GM19351 (cell line): ENCODE measurements around the gene INF2.

Experiments used
- ATAC-seq: cut with Tn5 transposase; IDR thresholded peaks from one replicate; pipeline ENCODE4 v1.9.1; 2021; ENCODE audit warnings: mild to moderate bottlenecking, moderate library complexity; ENCODE audit not compliant: unreplicated experiment

Gene INF2

DNA sequence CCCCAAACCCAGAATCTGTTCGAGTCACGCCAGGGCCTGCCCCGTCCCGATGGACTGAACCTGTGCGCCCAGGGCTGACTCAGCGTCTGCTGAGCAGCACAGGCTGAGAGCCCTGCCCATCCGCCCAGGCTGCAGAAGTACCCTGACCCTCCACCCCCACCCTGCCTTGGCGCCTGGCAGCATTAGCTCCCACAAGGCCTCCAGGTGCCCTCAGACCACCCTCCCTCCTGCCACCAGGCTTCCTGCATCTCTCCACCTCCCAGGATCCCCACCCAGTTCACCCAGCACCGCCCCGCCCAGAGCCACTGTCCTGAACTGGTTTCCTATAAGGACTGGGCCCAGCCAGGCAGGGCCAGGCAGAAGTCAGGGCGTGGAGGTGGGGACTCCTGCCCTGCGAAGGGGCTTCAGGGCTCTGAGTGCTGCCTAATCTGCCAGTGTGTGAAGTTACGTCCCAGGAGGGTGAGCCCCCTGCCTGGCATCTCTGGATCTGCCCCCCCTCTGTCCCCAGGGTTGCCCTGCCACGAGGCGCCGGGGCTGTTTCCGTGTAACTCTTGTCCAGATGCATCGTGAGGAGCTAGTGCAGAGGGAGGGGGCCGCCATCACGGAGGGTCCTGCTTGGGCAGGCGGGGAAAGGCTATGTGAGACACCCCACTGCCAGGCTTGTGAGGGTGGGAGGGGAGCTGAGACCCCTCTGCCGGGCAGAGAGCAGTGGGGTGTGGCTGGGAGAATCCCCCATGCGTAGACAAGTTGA is 43.7 kb downstream of the INF2 start:
- no peak for ATAC-seq

DNA sequence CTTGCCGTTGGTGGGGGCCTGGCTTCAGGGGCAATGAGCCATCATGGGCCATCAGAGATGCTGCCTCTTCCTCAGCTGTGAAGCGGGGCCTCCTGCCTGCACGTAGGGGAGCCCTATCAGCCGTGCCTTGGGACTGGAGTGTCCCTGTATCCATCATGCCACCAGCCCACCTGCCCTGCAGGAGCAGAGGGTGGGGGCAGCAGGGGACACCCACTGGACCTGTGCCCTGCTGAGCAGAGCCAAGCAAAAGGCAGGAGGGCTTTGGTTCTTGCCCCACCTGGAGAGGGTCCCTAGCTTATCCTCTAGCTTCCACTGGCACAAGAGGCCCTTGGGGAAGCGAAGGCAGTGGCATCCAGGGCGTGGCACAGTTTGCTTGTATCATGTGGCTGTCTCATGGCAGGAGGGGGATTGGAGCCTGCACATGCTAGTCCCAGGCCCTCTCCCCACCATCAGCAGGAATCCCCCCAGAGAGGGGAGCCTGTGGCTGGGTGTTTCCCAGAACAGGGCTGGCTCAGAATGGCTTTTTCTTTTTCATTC is 44.7 kb downstream of the INF2 start:
- ATAC-seq: no peak

DNA sequence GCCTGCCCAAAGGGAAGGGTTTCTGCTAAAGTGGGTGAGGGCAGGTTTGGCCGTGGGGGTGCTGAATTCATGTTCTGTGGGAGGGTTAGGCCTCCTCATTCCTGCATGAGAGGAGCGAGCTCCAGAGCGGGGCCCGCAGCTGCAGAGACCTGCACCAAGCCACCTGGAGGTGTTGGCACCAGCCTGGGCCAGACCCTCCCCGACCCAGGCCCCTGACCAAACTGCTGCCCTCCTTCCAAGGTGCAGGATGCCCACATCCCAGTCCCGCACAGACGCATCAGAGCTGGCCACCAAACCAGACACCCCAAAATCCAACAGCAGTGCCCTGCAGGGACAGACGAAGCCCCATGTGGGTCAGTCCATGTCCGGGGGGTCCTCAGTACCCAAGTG is 45.2 kb downstream of the INF2 start:
- ATAC-seq: no peak

DNA sequence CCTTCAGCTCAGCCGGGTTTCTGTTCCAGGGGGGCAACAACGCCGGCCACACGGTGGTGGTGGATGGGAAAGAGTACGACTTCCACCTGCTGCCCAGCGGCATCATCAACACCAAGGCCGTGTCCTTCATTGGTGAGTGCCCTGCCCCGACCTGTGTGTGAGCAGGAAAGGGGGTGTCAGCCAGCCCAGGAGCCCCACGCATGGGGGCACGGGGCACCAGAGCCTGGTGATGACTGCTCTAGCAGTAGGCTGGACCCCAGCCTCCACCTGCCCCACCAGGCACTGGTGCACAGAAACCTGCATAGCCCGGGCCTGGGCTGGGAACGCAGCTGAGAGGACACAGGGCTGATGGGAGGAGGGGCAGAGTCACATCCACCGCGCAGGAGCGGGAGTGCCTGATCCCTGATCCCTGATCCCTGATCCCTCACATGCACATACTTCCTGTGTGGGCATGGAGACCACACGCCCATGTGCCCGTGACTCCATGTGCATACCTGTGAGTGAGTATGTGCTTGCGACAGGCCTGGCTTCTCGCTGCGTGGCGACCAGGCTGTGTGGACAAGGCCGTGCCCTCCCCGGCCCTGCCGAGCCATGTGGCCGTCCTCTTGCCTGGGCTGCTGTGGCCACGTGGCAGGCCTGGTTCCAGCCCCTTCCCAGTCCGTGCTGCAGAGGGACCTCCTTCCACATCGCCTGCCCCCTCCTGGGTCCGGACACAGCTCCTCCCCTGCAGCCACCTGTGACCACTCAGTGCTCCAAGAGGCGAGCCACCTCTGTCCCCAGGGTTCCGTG is 45.8 kb downstream of the INF2 start:
- ATAC-seq: no peak

DNA sequence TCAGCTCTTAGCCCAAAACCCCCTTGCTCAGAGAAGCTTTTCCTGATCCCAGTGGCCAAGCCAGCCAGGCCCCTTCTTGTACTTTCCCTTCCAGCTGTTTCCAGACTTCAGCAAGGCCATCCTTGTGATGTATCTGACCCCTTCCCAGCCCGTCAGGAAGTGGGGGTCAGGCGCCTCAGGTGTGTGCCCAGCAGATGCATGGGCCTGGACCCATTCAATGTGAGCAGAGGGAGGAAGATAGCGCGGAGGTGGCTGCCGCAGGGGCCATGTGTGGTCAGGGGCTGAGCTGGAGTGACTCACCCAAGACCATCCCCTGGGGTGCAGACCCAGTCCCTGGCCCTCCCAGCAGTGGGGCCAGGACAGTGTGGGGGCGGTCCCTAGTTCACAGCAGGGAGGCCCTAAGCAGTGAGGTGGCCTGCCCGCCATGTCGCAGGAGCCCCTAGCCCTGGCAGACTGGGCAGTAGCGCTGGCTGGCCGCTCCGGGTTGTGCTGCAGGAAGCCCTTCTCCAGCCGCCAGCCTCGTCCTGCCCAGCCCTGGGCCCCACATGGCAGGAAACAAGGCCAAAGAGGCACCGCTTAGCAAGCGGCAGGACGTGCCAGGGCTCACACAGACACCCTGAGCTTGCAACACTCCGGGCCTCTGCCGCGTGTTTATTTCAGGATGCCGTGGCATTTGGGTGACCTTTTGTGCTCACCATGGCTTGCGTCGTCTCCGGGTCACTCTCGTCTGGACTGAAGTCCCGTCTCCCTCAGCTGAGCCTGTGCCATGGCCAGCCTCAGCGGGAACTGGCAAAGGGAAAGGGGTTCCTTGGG is 46.6 kb downstream of the INF2 start:
- no peak for ATAC-seq

DNA sequence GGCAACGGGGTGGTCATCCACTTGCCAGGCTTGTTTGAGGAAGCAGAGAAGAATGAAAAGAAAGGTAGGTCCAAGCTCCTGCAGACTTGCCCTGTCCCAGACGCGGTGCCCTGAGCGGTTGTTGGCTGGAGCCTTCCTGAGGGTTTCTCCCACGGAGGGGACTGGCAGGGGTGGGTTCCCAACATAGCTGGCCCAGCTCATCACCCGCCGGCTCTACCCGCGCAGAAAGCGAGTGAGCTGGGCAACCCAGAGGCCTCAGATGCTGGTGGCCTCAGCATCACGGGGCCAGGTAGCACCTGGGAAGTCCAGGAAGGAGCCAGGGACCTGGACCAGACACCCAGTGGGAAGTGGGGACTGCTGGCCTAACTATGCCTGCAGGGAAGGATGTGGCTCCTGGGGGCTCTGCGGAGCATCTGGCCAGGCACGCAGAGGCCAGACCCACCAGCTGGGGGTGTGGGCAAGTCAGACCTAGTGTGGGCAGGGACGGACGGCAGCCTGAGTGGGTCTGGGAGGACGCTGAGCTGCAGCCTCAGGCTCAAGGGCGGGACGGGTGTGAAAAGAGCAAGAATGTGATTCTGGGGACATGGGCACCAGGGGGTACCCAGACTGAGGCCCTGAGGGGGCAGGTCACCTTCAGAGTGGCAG is 49.1 kb downstream of the INF2 start:
- ATAC-seq: no peak

DNA sequence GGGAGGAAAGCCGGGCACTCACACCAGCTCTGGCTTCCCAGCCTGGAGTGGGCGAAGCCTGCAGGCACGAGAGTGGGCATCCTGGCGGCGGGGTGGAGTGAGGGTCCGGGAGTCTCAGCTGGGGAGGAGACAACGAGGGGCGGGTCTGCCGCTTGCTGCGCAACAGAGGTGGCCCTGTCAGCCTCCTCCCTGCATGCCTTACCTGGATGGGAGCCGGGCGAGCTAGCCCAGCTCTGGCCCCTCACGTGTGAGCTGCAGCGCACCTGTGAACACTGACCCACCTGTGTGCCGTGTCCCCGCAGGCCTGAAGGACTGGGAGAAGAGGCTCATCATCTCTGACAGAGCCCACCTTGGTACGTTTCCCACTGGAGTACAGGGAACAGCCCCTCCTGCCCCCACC is 49.6 kb downstream of the INF2 start:
- no peak for ATAC-seq

DNA sequence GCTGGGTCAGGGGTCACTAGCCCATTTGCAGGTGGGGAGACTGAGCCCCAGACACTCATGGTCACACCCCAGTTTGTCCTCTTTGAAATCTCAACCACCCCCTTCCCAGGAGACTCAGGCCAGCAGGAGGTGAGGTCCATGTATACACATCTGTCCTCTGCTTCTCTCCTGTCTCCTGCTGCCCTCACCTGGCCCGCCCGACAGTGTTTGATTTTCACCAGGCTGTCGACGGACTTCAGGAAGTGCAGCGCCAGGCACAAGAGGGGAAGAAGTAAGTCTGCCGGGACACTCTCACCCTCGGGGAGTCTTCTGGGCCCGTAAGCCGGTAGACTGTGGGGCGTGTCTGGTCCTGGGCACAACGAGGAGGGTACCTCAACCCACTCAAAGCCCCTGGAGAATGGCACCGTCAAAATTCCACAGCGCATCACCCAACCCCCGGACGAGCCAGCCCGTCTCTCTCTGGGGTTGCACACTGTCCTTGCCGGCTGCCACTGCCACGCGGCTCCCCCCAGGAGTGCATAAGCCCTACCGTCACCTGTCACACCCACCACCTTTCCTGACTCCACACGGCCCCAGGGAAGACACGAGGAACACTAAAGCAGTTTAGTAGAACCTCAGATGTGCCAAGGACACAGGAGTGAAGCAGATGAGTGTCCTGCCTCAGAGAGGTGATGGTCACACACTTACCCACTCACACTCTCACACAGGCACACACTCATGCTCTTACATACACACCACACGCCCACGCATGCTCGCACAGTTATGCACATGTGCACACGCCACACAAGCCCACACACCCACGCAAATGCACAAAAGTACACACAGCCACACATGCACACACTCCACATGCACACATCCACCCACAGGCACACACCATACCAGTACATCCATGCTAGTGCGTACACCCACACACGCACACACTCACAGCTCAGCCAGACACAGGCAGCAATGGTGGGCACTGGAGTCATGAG is 50.4 kb downstream of the INF2 start:
- no peak for ATAC-seq

DNA sequence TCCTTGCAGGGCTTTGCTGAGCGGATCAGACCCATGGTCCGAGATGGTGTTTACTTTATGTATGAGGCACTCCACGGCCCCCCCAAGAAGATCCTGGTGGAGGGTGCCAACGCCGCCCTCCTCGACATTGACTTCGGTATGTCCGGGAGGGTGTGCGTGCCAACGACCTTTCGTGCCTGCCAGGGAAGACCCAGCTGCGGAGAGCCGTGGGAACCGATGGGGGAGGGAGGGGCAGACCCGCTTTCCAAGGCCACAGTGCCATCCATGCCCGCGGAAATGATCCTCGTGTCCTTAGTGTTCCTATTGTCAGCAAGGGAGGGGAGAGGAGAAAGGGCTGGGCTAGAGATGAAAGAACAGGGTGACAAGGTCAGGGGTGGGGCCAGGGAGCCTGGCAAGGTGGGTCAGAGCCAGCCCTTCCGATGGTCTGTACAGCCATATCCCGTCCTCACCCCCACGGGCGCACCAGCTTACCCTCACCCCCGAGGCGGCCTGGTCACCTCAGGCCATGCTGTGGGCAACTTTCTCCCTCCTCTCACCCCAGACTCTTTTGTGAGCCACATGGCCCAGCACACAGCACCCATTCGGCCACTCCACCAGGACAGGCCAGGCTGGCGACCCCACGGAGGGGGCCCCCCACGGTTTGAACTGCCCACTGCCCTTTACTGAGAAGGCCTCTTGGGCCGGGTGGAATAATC is 51.8 kb downstream of the INF2 start:
- ATAC-seq: no peak

DNA sequence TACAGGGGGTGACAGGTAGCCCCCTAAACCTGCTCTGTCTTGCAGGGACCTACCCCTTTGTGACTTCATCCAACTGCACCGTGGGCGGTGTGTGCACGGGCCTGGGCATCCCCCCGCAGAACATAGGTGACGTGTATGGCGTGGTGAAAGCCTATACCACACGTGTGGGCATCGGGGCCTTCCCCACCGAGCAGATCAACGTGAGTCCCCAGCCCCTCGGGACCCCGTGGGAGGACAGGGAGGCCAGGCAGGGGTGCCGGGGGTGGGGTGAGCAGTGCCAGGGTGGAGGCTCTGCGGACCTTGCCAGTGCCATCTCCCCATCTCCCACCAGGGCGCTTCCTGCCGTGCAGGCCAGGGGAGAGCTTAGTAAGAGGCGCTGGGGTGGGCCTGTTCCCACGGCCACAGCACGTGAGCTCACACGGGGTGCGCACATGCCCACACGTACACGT is 52.4 kb downstream of the INF2 start:
- ATAC-seq: no peak

DNA sequence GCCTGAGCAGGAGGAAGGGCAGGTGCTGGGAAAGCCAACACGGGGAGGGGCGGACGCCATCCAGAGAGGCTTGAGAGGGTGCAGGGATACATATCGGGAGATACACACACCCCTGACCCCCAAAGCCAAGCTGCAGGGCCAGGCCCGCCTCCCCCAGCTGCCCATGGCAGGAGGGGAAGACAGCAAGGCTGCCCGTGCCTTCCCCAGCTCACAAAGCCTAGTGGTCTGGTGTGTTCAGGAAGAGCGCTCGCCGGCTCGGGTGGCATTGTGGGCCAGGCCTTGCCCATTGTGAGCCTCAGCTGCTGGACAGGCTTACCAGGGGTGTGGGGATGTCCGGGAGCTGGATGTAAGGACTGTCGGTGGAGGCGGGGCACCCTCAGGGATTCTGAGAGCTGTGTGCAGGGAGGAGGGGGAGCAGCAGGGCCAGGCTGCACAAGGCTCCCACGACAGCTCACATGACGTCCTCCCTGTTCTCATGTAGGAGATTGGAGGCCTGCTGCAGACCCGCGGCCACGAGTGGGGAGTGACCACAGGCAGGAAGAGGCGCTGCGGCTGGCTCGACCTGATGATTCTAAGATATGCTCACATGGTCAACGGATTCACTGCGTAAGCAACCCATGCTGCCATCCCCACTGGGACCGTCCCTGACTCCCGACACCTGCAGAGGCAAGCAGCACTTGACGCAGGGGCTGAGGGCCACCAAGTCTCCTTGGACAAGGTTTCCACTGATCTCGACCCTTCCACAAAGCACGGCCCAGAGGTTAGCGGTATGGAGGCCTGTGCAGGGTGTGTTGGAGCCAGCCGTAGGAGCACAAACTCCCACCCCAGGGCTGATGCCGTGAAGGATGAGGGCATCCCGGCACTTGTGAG is 53.4 kb downstream of the INF2 start:
- ATAC-seq: no peak

DNA sequence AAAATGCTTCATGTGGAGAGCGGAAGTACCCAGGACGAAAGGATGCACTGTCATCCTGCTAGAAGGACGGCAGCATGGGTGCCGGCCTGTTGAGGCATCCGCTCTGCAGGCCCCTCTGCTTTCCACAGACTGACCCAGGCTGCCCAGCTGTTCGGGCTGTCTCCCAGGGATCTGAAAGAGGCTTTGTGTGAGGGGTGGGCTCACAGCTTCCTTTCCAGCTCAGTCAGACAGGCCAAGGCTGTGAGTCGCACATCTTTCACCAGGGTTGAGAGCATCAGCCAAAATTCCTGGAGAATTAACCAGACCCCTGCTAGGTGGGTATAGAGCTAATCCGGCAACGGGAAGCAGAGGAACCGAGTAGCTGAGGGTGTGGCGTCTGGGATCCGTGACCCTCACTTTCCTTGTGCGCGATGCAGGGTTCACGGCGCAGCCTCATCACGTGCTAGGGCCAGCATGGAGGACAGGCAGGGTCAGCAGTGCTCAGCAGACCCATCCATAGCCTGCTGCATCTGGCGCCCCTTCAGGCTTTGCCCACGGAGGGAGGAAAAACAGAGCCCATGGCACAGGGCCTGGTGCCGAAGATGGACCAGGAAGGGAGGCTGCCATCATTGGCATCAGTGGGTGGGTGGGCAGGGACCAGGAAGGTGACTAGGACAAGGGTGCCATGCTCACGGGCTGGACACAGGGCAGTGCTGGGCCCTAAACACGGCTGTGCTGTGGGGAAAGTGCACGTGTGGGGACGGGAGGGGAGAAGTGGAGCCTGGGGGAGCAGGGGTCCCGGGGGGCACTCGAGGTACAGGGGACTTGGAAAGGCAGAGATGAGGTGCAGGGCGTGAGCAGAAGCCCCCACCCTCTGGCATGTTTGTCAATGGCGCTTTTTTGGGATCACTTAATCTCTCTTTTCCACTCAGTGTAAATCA is 54.3 kb downstream of the INF2 start:
- ATAC-seq: no peak

DNA sequence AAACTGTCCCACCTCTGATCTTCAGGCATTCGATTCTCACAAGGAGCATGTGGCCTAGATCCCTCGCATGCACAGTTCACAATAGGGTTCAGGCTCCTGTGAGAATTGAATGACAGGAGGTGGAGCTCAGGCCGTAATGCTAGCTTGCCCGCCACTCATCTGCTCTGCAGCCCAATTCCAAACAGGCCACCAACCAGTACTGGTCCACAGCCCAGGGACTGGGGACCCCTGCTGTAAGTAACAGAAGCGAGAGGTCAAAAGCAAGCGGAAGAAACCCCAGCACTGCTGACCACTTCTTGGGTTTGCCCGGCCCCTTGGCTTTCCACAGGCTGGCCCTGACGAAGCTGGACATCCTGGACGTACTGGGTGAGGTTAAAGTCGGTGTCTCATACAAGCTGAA is 55.1 kb downstream of the INF2 start:
- no peak for ATAC-seq

DNA sequence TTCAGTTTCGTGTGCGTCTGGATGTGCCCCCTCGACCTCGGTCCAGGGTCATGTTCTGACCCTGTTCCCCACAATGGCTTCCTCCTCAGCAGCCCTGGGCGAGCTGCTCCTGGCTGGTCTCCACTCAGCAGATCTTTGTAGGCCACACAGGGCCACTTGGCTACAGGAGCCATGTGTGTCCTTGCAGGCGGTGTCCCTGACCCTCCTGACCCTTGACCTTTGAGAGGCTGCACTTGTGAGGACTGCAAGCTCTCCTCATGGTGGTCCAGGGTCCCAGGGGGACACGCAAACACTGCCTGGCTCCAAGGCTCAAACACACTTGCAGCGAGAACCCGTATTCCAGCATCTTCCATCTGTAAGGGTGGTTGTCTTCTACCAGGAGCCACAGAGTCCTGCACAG is 56.0 kb downstream of the INF2 start:
- ATAC-seq: no peak

DNA sequence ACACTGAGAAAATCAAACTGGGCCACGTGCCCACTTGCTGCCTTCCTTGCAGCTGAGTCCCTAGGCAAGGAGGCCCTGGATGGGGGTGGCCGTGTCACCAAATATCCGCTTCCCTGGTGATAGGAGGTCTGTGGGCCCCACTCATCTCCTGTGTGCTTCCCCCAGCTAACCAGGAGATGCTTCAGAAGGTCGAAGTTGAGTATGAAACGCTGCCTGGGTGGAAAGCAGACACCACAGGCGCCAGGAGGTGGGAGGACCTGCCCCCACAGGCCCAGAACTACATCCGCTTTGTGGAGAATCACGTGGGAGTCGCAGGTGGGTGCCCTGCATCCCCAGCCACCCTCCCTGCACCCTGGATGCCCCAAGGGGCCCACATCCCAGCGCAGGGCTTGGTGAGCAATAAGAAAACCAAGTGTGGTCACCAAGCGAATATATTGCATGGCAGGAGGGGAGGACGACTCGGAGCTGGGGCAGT is 56.7 kb downstream of the INF2 start:
- ATAC-seq: no peak

DNA sequence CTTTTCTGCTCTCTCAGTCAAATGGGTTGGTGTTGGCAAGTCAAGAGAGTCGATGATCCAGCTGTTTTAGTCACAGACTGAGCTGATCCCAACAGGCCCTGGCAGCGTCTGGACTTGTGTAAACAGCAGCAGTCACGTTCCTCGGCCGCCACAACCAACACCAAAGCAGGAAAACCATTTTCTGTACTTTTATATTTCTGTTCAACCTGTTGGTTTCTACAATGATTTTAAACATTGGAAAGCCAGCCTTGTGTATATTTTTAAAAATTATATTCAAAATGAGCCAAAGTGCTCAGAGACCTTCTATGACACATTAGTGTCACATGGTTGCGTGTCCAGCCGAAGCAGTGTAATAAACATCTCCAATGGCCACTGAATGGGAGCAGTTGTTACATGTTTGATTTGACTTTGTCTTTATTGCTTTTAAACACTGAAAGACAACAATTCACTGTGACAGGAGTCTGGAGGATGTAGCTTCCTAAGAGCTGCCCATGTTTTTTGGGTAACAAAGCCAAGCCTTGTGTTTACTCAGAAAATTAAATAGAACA is 57.6 kb downstream of the INF2 start:
- no peak for ATAC-seq

DNA sequence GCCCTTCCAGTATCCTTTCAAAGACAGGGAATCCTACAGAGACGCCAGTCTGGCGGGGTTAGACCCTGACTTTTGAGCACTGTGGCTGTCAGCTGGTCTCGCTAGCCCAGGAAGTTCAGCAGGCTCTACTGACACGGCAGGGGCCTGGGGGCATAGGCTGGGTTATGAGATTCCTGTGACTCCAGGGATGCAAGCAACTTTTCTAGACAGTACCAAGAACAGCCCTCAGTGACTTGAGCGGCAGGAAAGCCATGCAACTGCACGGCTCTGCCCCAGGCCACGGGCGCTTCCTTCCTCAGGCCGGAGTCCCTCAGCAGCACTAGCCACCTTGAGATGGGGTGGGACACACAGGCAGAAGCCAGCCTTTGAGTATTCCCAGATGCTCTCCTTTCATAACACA is 58.5 kb downstream of the INF2 start:
- no peak for ATAC-seq
